ENCODE measurements around the gene MSTO1. TPM values are rescaled to one million over a fixed set of nuclear protein-coding genes. Genes with fewer than 3 reads are reported as not detected.
A peak's percentile ranks its signal among the peaks of the same experiment; 100 is the strongest.
"Not testable (repeated sequence)": the region's sequence is repeated elsewhere in the genome, so short reads cannot be mapped to it uniquely, and the experiment has no call there.

Gene MSTO1
- total RNA-seq: 10 to 100 TPM; 21.2 to 24.1 (median 23.1) TPM
- long read RNA-seq, donor 1, partial matches to known transcripts: 0 of 8 reads
- long read RNA-seq, donor 1, other reads (novel, unspliced or antisense): 6 of 8 reads
- long read RNA-seq, donor 2, partial matches to known transcripts: 0 of 5 reads
- long read RNA-seq, donor 2, other reads (novel, unspliced or antisense): 3 of 5 reads

DNA sequence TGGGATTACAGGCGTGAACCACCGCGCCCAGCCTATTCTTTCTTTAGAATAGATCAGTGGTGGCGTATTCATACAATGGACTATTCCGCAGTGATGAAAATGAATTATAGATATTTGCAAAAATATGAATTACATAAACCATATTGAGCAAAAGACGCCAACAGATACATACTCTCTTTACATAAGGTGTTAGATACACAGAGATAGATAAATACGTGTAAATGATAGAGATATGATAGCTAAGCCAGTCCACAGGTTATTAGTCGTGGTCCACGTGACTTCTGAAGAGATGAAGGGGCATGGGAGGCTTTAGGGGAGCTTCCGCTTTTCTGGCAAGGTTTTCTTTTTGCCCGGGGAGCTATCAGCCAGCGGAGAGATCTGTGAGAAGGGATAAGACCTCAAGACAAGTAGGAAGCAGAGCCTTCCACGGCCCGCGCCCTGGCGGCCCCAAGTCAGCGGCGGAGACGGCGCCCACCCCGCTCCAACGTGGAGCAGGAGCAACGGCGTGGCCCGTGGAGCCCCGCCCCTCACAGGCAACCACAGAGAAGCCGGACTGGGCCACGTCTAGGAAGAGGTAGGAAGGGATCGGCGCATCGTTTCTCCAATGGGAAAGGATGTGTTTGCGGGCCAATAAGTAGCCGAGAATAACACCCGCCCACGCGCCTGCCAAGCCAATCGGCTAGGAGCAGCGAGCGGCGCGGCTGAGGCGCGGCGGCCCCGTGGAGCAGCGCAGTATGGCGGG is at the start of gene MSTO1:
TSS of gene MSTO1 (plus strand) at position 704 of the 742 bp plus-strand sequence. CDS start at position 735, 31 bp downstream.
- DNase-seq (peak; percentile 95 to 98 (median 96)), ATAC-seq (peak; percentile 99)
- Histone ChIP-seq H3K4me3 (peak within 1 kb of the TSS; percentile 34), H3K9me3 (no peaks in the 10 kb centered on the region), H3K36me3 (ENCODE audit: low read depth) (no peaks in the 10 kb centered on the region), H3K4me1 (ENCODE audit: low read depth) (no peaks in the 10 kb centered on the region)
- TF ChIP-seq, protein P1, sequence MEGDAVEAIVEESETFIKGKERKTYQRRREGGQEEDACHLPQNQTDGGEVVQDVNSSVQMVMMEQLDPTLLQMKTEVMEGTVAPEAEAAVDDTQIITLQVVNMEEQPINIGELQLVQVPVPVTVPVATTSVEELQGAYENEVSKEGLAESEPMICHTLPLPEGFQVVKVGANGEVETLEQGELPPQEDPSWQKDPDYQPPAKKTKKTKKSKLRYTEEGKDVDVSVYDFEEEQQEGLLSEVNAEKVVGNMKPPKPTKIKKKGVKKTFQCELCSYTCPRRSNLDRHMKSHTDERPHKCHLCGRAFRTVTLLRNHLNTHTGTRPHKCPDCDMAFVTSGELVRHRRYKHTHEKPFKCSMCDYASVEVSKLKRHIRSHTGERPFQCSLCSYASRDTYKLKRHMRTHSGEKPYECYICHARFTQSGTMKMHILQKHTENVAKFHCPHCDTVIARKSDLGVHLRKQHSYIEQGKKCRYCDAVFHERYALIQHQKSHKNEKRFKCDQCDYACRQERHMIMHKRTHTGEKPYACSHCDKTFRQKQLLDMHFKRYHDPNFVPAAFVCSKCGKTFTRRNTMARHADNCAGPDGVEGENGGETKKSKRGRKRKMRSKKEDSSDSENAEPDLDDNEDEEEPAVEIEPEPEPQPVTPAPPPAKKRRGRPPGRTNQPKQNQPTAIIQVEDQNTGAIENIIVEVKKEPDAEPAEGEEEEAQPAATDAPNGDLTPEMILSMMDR (IDR thresholded peaks at IDR 0.05): no peak
- intact Hi-C loops (cut with DNase I, micrococcal nuclease): no loop called here

DNA sequence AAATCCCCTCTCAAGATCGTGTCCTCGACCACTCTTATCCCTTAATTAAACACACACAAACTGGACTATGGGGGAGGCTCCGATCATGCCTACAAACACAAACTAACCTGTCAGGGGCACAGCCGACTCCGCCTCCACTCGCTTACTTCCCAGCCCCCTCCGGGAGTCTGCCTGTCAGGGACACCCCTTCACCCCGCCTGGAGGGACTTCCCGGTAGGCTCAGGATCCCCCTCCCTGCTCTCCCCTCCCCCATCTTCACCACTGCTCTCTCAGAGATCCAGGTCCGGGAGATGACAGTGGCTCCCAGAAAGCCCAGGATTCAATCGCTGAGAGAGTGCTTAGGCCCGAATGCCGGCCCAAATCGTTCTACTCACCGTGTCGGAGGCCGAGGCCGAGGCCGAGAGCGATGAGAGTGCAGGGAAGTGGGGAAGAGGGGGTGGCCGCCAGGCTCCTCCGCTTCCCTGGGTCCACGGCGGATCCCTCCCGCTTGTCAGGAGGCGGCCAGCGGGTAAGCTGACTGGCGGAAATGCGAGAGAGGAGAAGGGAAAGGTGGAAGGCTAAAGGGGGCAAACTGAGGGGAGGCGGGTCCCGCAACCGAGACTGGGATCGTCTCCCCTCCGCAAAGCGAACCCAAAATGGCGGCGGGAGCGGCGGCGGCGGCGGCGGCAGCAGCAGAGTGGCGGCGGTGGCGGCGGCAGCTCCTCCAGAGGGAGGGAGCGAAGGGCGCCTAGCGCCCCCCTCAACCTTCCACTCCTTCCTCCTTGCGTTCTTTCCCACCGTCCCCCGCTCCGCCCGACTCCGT is 48.0 kb upstream of the MSTO1 start:
- peaks cover 20% of the 10 kb centered on the region for H3K4me1 ChIP-seq (ENCODE audit: low read depth)
- H3K36me3 ChIP-seq (ENCODE audit: low read depth); intact Hi-C loops (cut with DNase I, micrococcal nuclease); H3K9me3 ChIP-seq: not testable (repeated sequence)
- peak overlapping the region; percentile 87 for H3K4me3 ChIP-seq
- ATAC-seq (peak; percentile 42), DNase-seq (peak; percentile 54 to 72 (median 69))

DNA sequence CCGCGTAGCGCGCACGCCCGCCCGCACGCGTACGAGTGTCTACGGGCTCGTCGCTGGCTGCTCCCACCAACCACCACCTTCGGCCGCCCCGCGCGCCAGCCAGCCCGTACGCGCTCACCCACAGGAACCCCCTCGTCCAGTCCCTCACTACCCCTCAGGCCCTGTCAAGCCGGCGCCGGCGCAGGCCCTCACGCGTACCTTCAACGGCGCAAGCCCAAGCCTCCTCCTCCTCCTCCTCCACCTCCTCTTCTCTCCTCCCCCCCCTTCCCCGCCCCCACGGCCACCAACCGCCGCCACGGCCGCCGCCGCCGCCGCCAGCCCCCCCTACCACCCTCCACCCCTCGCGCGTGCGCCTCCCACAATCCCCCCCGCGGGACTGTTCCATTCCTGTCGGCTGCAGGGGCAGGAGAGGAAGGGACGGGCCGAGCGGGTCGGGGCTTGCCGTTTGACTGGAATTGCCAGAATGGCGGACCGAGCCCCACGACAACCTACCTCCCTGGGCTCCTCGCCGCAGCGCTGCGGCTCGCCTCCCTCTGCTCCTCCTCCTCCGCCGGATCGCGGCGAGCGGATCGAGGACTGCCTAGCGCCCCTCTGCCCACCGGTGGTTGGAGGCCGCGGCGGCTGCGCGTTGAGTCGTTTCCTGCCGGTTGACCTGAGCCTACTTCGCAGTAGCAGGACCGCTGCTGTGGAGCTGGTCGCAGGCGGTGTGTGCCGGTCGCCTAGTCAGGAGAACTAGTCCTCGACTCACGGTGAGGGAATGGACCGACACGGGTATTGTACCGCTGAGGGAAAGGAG is 47.2 kb upstream of the MSTO1 start, which contains the start of gene ASH1L:
TSS of gene ASH1L (minus strand) at position 223 of the 796 bp plus-strand sequence. CDS start 41,284 bp downstream, outside the sequence.
- Histone ChIP-seq H3K4me1 (ENCODE audit: low read depth) (peaks cover 20% of the 10 kb centered on the region), H3K9me3 (no peaks in the 10 kb centered on the region), H3K4me3 (peak within 1 kb of the TSS; percentile 87), H3K36me3 (ENCODE audit: low read depth) (no peaks in the 10 kb centered on the region)
- peak; percentile 91 for ATAC-seq
- DNase-seq: peak; percentile 94 to 96 (median 96)
- intact Hi-C loops (cut with DNase I, micrococcal nuclease): no loop called here
- TF ChIP-seq, protein P1 (IDR thresholded peaks at IDR 0.05): no peak

DNA sequence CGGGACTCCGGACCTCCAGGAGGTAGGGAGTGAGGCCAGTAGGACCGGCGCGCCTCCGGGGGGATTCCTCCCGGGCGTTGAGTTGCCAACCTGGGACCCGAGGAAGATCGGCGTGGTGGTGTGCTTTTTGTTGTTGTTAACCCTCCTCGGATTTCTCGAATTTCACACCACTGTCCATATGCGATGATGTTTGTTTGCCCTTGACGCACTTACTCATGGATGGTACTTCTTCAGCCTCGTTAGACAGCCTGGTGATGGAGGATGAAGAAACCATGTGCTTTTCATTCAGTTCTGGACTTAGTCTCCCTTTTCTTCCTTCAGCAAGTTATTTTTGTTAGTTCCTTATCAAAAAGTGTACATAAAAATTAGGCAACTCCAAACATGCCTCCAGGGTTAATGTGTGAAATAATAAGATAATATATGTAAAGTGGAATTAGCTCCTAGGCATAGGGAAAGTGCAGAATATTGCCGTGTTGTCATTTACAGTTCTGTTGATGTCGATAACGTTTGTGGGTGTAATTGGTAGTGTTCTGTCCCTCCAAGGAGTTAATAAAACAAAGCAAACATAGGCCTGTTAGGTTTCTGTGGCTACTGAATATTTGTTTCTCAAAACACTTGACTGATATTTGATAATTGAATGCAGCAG is 46.5 kb upstream of the MSTO1 start:
- H3K36me3 ChIP-seq (ENCODE audit: low read depth); DNase-seq; intact Hi-C loops (cut with DNase I, micrococcal nuclease); H3K9me3 ChIP-seq: not testable (repeated sequence)
- Histone ChIP-seq H3K4me3 (peak overlapping the region; percentile 87), H3K4me1 (ENCODE audit: low read depth) (peaks cover 20% of the 10 kb centered on the region)
- peak; percentile 12 for ATAC-seq

DNA sequence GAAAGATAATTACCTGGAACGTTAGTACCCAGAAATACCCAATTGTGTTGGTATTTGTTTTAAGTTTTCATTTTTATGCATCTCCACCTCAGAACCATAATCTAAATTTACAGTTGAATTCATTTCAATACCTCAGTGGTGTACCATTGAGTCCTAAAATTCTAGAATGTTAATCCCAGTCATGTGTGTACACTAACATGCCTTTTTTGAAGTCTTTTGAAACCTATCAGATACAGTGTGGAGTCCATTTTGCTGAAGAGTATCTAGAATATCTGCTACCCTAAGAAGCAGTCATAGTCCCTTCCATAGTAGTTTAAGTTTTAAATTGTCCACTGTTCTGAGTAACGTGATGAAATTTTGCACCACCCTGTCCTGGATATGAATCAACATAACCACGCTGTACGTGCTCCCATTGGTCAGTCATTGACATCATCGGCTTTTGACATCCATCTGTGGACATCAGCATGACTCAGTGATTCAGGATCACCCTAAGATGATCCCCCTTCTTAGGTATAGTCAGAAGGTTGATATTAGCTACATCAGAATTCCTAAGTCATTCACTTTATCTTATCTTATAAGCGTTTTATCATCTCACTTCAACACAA is 39.9 kb upstream of the MSTO1 start:
- no peak for DNase-seq
- TF ChIP-seq, protein P1 (IDR thresholded peaks at IDR 0.05): no peak
- Histone ChIP-seq H3K4me3 (no peak overlapping the region), H3K4me1 (ENCODE audit: low read depth) (no peaks in the 10 kb centered on the region), H3K9me3 (no peaks in the 10 kb centered on the region), H3K36me3 (ENCODE audit: low read depth) (no peaks in the 10 kb centered on the region)
- intact Hi-C loops (cut with DNase I, micrococcal nuclease): no loop called here
- no peak for ATAC-seq
